NCI-H1048 (cell line): Measurements from ENCODE around the gene C2CD2.
A peak's percentile ranks its signal among the peaks of the same experiment; 100 is the strongest.

Source experiments
- DNase-seq: peaks from one replicate; lab custom pipeline; 2025; lab: John Stamatoyannopoulos, UW

C2CD2 gene

GRCh38 chr21:41888749-41889376, 65.0 kb downstream of the C2CD2 start:
- no peak for DNase-seq

GRCh38 chr21:41887667-41888066, 66.2 kb downstream of the C2CD2 start:
- no peak for DNase-seq

GRCh38 chr21:41886328-41886727, 67.5 kb downstream of the C2CD2 start:
- no peak for DNase-seq

GRCh38 chr21:41885341-41886024, 68.3 kb downstream of the C2CD2 start:
- no peak for DNase-seq

GRCh38 chr21:41884501-41885030, 69.3 kb downstream of the C2CD2 start:
- DNase-seq, result no peak

GRCh38 chr21:41883582-41883981, 70.2 kb downstream of the C2CD2 start:
- no peak for DNase-seq

GRCh38 chr21:41881051-41881450, 72.8 kb downstream of the C2CD2 start:
- DNase-seq, result no peak

- no peak for DNase-seq
Observed at GRCh38 chr21:41880153-41880552, 73.7 kb downstream of the C2CD2 start.

GRCh38 chr21:41879190-41879998, 74.4 kb downstream of the C2CD2 start, which contains the start of gene PRDM15:
PRDM15 (minus strand) TSS chr21:41879344; CDS start chr21:41860363, 18,981 bp downstream.
- peak; percentile 69 for DNase-seq

GRCh38 chr21:41878831-41879189, 75.0 kb downstream of the C2CD2 start:
- peak; percentile 62 for DNase-seq

- DNase-seq, result no peak
Observed at GRCh38 chr21:41877901-41878830, 75.7 kb downstream of the C2CD2 start.

- no peak for DNase-seq
Observed at GRCh38 chr21:41876928-41877652, 76.7 kb downstream of the C2CD2 start.

- no peak for DNase-seq
Observed at GRCh38 chr21:41876396-41876795, 77.4 kb downstream of the C2CD2 start.

- DNase-seq, result no peak
Observed at GRCh38 chr21:41875086-41875485, 78.7 kb downstream of the C2CD2 start.

GRCh38 chr21:41874611-41875010, 79.2 kb downstream of the C2CD2 start:
- DNase-seq, result no peak

GRCh38 chr21:41873426-41873825, 80.4 kb downstream of the C2CD2 start:
- DNase-seq, result no peak

- no peak for DNase-seq
Observed at GRCh38 chr21:41873005-41873404, 80.8 kb downstream of the C2CD2 start.

GRCh38 chr21:41871293-41872030, 82.4 kb downstream of the C2CD2 start:
- DNase-seq, result no peak

- DNase-seq, result no peak
Observed at GRCh38 chr21:41869771-41870170, 84.0 kb downstream of the C2CD2 start.

GRCh38 chr21:41868062-41868710, 85.6 kb downstream of the C2CD2 start:
- no peak for DNase-seq
